Mesothelial cell of epicardium (in vitro differentiated cells): ENCODE results near the gene GADL1. TPM values are rescaled to one million over a fixed set of nuclear protein-coding genes. Genes with fewer than 3 reads are reported as not detected.

Experiments
- DNase-seq, 2 experiments: peaks; one replicate each; pipeline ENCODE4 v3.0.0; 2021; ENCODE audit warnings: low spot score in 2 of 2; ENCODE audit not compliant: unreplicated experiment in 2 of 2
- H3K27ac Mint-ChIP-seq: 2 replicates; pipeline ENCODE4 v1.8.0; 2021; ENCODE audit warnings: mixed read lengths
- H3K27me3 Mint-ChIP-seq: 2 replicates; pipeline ENCODE4 v1.8.0; 2021; ENCODE audit warnings: low read depth, mixed read lengths
- H3K36me3 Mint-ChIP-seq: 2 replicates; pipeline ENCODE4 v1.8.0; 2021; ENCODE audit warnings: mixed read lengths
- H3K4me1 Mint-ChIP-seq: 2 replicates; pipeline ENCODE4 v1.8.0; 2021; ENCODE audit warnings: mixed read lengths
- H3K4me3 Mint-ChIP-seq: 2 replicates; pipeline ENCODE4 v1.8.0; 2021; ENCODE audit warnings: mild to moderate bottlenecking, moderate library complexity, mixed read lengths
- H3K9me3 Mint-ChIP-seq: 2 replicates; pipeline ENCODE4 v1.8.0; 2021; ENCODE audit warnings: mixed read lengths
- CTCF ChIP-seq: fragments of 200-600 bp; sonication (generic); IDR thresholded peaks from one replicate; pipeline ENCODE4 v1.5.0; 2021; ENCODE audit warnings: antibody characterized with exemption; ENCODE audit not compliant: unreplicated experiment
- total RNA-seq: library from RNA; stranded (reverse); gene quantifications from 3 replicates; pipeline ENCODE4 v1.2.1, GENCODE V29; 2021

GADL1 gene
- total RNA-seq, 1 donor from 2014 or later: 4.6 TPM

- no peak for DNase-seq
- Mint-ChIP-seq H3K4me1 (peaks cover 34% of the 10 kb centered on the region), H3K36me3 (no peaks in the 10 kb centered on the region), H3K9me3 (no peaks in the 10 kb centered on the region), H3K4me3 (no peak overlapping the region), H3K27ac (no peak overlapping the region), H3K27me3 (no peaks in the 10 kb centered on the region)
- TF ChIP-seq CTCF: no peak
Observed at GRCh38 chr3:30752970-30753369, 141.5 kb downstream of the GADL1 start.

GRCh38 chr3:30752491-30752890 is 142.0 kb downstream of the GADL1 start:
- DNase-seq: no peak
- Mint-ChIP-seq H3K27ac (no peak overlapping the region), H3K27me3 (no peaks in the 10 kb centered on the region), H3K9me3 (no peaks in the 10 kb centered on the region), H3K36me3 (no peaks in the 10 kb centered on the region), H3K4me3 (no peak overlapping the region), H3K4me1 (peaks cover 38% of the 10 kb centered on the region)
- TF ChIP-seq CTCF: no peak

- TF ChIP-seq CTCF: no peak
- Mint-ChIP-seq H3K27me3 (no peaks in the 10 kb centered on the region), H3K36me3 (no peaks in the 10 kb centered on the region), H3K9me3 (no peaks in the 10 kb centered on the region), H3K27ac (no peak overlapping the region), H3K4me3 (no peak overlapping the region), H3K4me1 (peaks cover 34% of the 10 kb centered on the region)
- DNase-seq: no peak
Observed at GRCh38 chr3:30751610-30752299, 142.7 kb downstream of the GADL1 start.

GRCh38 chr3:30750967-30751366 is 143.5 kb downstream of the GADL1 start:
- no peak overlapping the region for H3K27ac Mint-ChIP-seq
- DNase-seq: no peak
- no peak for TF ChIP-seq CTCF
- H3K4me1 Mint-ChIP-seq: peaks cover 34% of the 10 kb centered on the region
- no peaks in the 10 kb centered on the region for H3K36me3 Mint-ChIP-seq
- no peaks in the 10 kb centered on the region for H3K27me3 Mint-ChIP-seq
- no peak overlapping the region for H3K4me3 Mint-ChIP-seq
- H3K9me3 Mint-ChIP-seq: no peaks in the 10 kb centered on the region

GRCh38 chr3:30749230-30749629 is 145.2 kb downstream of the GADL1 start:
- Mint-ChIP-seq H3K4me3 (no peak overlapping the region), H3K27me3 (no peaks in the 10 kb centered on the region), H3K9me3 (no peaks in the 10 kb centered on the region), H3K27ac (no peak overlapping the region), H3K4me1 (peaks cover 19% of the 10 kb centered on the region), H3K36me3 (no peaks in the 10 kb centered on the region)
- DNase-seq: no peak
- TF ChIP-seq CTCF: no peak
